ENCODE results near the gene PCNT.
"Not testable (repeated sequence)": the region's sequence is repeated elsewhere in the genome, so short reads cannot be mapped to it uniquely, and the experiment has no call there.

PCNT gene

DNA sequence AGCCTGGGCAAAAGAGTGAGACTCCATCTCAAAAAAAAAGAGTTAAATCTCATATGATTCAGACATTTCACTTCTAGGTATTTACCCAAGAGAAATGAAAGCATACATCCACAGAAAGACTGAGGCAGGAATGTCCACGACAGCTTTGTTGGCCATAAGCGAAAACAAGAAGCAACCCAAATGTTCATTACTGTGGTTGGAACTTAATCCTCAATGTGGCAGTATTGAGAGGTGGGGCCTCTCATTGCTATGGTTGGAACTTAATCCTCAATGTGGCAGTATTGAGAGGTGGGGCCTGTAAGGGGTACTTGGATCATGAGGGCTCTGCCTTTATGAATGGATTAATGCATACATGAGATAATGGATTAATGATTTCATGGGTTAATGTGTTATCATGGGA lies 15.5 kb upstream of the PCNT start:
- no peak for DNase-seq

DNA sequence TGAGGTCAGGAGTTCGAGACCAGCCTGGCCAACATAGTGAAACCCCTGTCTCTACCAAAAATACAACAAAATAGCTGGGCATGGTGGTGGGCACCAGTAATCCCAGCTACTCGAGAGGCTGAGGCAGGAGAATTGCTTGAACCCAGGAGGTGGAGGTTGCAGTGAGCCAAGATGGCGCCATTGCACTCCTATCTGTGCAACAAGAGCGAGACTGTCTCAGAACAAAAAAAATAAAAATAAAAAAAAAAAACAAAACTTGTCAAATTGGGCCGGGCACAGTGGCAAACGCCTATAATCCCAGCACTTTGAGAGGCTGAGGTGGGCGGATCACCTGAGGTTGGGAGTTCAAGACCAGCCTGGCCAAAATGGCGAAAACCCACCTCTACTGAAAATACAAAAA lies 13.7 kb upstream of the PCNT start:
- DNase-seq, result not testable (repeated sequence)

DNA sequence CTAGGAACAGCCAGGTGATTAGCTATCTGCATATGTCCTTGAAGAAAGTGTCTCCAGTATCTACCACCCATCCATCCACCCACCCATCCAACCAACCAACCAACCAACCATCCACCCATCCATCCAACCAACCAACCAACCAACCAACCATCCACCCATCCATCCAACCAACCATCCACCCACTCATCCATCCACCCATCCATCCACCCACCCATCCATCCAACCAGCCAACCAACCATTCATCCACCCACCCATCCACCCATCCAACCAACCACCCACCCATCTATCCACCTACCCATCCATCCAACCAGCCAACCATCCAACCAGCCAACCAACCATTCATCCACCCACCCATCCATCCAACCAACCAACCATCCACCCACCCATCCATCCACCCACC lies 12.4 kb upstream of the PCNT start:
- DNase-seq, result no peak

DNA sequence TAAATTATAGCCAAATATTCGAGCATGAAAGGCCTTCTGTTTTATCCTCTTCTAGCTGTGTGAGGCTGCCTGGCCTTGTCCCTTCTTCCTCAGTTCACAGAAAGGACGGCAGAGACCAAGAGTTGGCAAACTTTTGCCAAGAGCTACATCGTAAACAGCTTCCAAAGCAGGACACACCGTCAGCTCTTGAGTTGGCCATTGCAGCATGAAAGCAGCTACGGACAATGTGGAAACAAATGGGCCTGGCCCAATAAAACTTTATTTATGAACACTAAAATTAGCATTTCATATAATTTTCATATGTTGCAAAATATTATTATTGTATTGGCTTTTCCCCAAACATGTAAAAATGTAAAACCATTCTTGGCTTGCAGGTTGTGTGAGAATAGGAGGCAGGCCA lies 11.0 kb upstream of the PCNT start:
- DNase-seq, result no peak

DNA sequence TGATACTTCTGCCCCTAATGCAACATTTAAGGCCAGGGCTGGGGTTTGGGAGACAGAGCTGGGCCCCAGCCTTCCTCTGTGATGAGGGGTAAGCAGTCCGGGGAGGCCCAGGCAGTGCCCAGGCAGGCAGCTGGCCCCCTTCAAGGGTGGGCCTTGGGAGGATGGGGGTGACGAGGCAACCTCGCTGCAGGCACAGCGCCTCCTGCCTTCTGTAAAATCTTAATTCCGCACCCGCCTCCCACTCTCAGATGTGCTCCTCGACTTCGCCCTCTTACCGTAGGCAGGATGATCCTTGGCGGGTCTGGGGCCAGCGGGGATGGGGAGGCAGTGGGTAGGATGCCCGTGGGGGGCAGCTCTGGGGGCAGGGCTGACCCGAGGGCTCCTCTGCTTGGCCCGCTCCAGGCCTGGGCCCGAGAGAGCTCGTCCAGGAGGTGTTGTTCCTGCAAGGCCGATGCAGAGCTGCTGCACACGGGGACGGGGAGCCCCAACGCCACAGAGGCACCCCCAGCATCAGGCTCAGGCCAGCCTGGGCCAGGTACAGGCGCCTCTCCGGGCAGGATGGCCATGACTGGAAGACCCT lies 9.4 kb upstream of the PCNT start:
- DNase-seq, result no peak

DNA sequence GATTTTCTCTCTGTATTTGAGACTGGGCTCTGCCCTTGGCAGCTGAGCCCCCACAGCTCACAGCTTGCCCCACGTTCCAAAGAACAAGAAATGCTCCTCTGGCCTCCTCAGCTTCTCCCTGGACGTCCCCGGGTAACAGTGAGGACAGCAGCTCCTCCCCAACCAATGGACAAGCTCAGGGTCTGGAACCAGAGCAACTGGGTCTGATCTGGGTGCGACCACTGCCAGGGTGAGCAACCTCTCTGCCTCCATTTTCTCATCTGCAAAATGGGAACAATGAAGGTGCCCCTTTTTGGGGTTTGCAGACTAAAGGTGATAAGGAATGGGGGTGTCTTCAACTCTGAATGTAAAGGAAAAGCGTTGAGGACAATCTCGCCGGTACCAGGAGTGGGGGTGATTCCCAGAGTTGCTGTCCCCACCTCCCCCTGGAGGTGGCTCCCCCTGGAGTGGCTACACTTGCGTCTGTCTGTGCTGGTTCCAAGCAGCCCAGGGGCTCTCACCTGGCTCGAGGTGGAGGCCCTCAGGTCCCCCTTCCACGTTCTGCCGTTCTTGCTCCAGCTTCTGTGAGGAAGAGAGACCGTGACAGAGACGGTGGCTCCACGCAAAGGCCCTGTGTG lies 7.1 kb upstream of the PCNT start:
- no peak for DNase-seq

DNA sequence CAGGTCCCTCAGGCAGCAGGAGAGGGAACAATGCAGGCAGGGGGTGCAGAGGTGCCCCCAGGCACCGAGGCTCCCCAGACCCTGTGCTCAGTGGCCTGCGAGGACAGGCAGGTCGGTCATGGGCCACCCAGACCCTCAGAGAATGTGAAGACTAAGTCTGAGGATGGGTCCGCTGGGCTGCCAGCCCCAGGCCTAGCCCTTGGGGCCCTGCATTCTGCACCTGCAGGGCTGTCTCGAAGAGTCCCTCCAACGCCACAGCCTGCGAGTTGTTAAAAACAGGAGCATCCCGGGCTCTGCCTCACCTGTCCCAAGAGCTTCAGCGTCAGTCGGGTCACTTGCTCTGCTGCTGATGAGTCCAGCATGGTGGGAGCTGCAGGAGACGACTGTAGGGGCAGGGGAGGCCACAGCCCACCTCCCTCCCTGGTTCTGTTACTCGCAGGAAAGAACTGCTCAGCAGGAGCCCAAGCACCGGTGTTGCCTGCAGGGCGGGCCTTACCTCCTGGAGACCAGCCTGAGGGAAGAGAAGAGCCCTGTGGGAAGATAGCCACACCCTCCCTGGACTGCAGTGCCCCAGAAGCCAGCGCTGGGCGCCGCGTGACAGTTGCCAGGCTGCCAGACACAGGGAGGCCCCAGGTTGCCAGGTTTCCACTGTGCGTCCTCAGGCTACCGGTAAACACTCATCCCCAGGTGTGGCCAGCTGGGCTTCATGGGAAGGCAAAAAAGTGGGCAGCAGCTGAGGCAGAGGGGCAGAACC lies 6.1 kb upstream of the PCNT start:
- no peak for DNase-seq

DNA sequence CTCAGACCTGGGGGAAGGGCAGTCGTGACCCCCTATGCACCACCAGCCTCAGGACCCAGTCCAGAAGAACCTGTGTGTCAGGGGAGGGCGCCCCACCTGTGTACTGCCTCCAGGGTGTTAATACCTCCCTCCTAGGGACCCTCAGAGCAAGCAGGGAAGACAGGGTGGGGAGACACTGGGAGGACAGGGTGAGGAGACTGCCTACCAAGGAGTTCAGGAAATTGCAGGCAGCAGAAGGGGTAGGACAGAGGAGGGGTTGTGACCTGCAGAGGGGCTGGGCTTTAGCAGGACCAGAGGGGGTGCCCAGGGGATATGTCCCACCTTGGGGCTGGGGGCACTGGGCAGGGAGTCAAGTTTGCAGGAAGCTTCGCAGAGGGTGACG lies 5.5 kb upstream of the PCNT start:
- no peak for DNase-seq

DNA sequence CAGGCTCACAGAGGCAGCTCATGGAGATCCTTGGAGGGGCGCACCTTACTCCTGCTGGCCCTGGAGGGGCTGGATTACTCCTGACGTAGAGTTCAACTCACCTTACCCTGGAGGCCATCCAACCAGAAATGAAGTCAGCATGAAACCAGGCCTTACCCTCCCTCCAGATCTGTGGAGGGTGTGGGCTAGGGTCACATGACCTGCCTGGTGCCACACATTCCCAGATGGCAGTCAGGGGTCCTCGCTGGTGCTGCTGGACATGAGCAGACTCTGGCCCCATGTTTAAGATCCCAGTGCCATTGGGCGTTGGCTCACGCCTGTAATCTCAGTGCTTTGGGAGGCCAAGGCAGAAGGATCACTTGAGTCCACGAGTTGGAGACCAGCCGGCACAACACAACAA lies 4.8 kb upstream of the PCNT start:
- DNase-seq, result no peak

DNA sequence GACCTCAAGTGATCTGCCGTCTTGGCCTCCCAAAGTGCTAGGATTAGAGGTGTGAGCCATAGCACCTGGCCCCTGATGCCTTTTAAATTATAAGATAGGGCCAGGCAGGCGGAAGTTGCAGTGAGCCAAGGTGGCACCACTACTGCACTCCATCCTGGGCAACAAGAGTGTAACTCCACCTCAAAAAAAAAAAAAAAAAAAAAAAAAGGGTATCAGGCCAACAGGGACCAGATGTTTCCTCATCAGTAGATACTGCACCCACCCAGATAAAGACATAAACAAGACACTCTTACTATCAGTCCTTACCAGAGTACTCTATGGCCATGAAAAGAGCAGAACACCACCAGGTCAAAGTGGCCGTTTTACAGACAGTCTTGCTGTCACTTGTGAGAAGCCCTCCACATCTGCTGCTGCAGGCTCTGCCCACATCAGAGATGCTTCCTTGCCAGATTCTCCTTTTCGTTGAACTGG lies 3.6 kb upstream of the PCNT start:
- no peak for DNase-seq

DNA sequence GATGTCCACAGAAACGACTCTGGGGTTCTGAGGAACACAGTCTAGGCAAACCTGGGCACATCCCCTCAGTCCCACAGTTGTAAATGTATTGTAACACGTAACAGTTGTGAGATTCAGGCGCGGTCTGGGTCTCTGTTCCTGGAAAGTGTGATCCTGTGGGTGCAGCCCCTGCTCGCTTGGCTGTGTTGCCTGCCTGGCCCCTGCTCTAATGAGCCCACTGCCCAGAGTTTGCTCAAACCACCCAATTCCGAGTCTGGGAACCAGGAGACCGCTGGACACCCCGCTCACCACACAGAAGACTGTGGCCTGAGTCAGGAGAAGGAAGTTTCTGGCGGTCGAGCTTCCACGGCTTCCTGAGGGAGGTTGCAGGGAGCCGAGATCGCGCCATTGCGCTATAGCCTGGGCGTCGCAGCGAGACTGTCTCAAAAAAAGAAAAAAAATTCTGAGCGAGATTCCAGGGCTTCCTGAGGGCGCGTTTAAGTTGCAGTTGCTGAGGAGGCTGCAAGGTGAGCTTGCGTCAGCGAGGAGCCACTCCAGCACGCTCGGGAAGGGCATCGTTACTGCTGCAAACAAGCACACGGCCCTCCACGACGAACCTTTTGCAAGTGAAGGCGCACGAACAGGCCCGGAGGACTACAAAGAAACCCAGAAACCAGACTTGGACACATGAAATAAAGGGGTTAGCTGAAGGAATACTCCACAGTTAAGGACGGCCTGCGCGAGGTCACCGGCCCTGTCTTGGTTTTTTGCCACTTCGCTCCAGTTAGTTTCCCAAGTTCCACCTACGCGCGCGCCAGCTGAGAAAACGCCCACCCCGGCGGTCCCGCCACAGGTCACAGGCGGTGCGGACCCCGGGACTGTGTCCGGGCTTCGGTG lies 1.4 kb upstream of the PCNT start:
- DNase-seq, result peak; percentile 49 to 72 (median 59)

DNA sequence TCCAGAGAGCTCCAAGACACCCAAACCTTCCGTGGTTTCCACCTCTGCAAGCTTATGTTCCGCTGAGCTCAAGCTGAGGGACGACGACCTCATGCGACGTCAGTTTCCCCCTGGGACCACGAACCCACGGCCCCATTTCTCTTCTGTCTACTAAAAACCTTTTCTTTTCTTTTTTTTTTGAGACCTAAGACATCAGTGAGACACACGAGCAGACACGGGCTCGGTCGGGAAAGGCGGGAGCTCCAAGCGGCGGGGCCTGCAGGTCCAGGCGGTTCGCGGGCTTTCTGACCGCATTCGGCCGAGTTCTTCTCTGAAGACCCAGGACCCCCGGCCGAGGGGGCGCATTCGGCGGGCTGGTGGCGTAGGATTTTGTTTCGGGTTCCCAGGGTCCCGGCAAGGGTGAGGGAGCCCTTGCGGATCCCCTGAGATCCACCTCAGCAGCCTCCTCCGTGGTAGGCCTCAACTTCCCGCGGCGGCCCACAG lies 688 bp upstream of the PCNT start:
- DNase-seq, result peak in 3 of 4 experiments; percentile 12 to 32 (median 19)

DNA sequence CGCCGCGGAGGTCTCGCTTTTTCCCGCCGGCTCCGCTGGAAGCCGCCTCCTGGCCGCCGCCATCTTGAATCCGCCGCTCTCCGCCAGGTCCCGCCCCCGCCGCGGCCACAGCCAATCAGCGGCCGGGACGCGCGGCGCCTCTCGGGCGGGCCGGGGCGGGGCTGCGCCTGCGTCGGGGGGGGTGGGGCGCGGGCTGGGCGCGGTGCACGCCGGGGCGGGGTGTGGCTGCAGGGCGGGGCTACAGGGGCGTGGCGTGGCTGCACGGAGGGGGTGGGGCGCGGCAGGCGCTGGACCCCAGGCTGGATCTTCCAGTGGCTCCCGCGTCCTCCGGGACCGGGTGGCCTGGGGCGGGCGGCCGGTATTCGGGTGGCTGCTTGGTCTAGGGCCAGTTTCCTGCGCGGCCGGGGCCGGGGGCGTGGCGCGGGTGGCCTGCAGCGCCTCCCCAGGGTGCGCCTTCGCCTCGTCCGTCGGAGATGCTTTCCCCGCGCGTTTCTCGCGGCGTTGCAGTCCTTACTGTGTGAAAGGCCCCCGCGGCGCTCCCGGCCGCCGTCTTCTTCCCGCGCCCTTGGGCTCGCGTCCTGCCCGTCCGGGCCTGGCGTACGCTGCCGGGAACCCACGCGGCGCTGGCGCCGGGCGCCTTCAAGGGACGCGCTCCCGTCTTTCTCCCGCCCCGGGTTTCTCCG lies 575 bp downstream of the PCNT start:
- peak; percentile 91 to 97 (median 95) for DNase-seq

DNA sequence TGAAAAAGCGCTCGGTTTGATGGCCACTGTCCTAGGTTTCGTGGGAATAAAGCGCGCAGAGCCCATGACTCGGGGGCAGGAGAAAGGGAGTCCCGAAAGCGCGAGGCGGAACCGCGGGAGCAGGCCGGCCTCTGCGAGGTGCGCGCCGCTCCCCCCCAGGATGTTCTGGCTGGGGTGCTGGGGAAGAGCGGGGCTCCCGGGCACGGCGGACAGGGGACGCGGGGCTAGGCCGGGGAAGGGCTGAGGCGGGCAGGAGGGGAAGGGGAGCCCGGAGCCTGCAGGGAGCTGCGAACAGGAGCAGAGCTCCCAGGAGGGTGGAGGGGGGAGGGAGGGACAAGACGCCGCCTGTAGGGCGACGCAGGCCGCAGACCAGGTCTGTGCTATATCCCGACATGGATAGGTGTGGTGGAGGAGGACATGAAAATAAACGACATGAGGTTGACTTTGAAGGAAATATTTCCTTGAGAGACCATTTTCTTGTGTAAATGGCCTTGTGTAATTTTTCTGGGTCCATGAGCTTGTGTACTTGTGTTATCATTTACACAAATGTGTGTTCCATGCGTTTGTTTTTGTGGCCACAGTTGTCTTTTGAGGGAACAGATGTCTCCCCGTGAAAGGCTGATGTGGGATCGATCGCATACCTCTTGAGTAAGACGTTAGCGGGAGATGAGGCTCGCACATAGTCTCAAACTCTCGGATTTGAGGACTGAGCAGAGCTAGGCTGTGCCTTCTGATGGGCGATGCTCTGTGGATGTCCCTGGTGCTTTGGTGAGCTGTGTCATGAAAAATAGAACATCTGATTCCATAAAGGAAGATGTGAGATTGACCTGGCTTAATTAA lies 1.3 kb downstream of the PCNT start:
- DNase-seq, result peak; percentile 13 to 64 (median 35)

DNA sequence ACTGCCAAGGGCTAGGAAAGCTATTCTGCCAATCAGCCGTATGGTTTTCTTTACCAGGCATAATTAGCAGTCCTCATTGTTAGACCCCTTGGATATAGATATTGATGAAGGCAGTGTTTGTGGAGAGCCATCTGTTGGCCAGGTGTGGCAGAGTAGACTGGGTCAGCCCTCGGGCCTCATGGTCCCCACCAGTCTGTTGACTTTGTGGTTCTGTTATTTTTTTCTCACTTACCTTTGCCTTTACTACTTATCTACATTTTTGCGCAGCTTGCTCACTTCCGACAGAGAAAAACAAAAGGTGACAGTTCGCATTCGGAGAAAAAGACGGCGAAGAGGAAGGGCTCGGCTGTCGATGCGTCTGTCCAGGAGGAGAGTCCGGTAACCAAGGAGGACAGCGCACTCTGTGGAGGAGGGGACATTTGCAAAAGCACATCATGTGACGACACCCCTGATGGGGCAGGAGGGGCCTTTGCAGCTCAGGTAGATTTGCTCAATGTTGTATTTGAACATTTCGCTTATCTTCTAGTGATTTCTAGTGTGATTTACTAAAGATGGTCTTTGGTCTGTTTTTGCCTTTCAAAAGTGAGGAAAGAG lies 2.3 kb downstream of the PCNT start:
- no peak for DNase-seq

DNA sequence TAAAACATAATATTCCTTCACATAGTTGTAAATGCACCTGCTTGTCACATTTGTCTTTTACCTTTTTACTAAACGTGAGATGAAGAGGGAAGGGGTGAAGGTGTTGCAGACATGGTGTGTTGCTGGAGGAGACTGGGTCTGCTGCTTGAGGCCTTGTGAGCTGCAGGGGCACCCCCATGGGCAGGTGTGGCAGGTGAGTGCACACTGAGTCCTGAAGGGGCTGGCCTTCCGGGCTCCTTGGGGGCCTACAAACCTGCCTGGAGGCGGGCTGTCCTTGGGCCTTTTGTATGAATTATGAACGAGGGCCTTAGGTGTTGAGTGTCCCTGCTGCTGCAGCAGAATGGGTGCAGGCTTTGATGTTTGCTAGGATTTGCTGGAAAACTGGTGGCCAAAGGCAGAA lies 3.8 kb downstream of the PCNT start:
- DNase-seq, result no peak

DNA sequence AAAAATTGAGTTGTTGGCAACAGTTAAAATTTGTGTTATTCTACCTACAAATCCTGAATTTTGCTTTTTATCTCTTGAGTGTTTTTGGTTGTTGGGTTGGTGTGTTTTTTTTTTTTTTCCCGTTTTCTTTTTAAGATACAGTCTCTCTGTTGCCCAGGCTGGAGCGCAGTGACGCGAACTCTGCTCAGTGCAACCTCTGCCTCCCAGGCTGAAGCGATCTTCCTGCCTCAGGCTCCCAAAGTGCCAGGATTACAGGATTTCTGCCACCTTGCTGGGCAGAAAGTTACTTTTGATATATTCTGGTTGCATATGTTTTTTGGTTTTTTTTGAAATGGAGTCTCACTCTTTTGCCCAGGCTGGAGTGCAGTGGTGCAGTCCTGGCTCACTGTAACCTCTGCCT lies 4.2 kb downstream of the PCNT start:
- DNase-seq, result no peak

DNA sequence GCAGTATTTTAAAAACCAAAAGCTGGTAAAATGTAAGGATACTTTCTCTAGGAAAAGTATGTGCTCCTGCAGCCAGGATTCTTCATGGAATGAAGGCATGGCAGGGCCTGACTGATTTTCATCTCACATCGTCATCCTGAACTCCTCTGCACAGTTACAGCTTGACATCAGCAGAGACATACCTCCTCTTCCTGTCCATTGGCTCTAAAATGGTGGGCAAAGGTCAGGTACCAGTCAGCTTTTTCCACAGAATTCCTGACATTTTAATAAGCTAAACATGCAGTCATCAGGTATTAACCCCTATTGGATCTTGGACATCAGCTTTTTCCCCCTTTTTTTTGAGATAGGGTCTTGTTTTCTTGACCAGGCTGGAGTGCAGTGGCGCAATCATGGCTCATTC lies 5.8 kb downstream of the PCNT start:
- no peak for DNase-seq

DNA sequence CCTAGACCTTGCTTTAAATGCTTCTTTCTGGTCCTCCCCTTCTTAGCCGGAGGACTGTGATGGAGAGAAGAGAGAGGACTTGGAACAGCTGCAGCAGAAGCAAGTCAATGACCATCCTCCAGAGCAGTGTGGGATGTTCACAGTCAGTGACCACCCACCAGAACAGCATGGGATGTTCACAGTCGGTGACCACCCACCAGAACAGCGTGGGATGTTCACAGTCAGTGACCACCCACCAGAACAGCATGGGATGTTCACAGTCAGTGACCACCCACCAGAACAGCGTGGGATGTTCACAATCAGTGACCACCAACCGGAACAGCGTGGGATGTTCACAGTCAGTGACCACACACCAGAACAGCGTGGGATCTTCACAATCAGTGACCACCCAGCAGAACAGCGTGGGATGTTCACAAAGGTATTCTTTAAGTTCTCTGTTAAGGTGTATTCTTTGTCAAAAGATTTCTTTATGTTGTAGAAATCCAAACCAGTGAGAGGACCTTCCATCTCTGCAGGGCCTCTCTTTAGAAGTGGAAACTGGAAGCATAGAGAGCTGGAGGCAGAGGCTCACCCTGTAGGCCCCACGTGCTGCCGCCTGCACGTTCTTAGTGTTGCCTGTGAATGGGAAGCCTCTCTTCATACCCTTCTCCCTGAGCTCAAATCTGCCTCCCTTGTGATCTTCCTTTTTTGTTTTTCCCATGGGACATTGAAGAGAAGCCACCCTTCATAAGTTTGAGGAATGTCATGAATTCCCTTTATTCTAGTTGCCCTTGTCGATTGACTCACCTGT lies 10.6 kb downstream of the PCNT start:
- no peak for DNase-seq

DNA sequence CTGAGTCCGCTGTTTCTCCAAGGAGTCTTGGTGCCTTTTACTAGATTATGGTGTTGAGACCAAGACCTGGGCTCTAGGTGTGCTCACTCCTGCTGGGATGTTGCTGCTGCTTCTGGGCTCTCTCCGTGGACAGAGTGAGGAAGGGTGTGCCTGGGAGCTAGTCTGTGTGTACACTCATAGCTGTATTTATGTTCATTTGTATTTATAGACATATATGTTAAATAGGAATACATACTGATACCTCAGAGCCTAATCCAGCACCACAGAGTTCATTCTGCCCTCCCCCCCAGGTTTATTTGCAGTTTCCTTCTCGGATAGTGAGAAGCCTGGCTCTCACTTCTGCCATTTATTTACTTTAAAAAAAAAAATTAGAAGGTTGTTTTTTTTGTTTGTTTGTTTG lies 12.6 kb downstream of the PCNT start:
- no peak for DNase-seq
